ENCODE measurements around the gene UBIAD1.

- TF ChIP-seq, protein P1, sequence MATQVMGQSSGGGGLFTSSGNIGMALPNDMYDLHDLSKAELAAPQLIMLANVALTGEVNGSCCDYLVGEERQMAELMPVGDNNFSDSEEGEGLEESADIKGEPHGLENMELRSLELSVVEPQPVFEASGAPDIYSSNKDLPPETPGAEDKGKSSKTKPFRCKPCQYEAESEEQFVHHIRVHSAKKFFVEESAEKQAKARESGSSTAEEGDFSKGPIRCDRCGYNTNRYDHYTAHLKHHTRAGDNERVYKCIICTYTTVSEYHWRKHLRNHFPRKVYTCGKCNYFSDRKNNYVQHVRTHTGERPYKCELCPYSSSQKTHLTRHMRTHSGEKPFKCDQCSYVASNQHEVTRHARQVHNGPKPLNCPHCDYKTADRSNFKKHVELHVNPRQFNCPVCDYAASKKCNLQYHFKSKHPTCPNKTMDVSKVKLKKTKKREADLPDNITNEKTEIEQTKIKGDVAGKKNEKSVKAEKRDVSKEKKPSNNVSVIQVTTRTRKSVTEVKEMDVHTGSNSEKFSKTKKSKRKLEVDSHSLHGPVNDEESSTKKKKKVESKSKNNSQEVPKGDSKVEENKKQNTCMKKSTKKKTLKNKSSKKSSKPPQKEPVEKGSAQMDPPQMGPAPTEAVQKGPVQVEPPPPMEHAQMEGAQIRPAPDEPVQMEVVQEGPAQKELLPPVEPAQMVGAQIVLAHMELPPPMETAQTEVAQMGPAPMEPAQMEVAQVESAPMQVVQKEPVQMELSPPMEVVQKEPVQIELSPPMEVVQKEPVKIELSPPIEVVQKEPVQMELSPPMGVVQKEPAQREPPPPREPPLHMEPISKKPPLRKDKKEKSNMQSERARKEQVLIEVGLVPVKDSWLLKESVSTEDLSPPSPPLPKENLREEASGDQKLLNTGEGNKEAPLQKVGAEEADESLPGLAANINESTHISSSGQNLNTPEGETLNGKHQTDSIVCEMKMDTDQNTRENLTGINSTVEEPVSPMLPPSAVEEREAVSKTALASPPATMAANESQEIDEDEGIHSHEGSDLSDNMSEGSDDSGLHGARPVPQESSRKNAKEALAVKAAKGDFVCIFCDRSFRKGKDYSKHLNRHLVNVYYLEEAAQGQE (IDR thresholded peaks at IDR 0.05; ENCODE audit: unreplicated experiment): no peak
- TF ChIP-seq, protein P2, sequence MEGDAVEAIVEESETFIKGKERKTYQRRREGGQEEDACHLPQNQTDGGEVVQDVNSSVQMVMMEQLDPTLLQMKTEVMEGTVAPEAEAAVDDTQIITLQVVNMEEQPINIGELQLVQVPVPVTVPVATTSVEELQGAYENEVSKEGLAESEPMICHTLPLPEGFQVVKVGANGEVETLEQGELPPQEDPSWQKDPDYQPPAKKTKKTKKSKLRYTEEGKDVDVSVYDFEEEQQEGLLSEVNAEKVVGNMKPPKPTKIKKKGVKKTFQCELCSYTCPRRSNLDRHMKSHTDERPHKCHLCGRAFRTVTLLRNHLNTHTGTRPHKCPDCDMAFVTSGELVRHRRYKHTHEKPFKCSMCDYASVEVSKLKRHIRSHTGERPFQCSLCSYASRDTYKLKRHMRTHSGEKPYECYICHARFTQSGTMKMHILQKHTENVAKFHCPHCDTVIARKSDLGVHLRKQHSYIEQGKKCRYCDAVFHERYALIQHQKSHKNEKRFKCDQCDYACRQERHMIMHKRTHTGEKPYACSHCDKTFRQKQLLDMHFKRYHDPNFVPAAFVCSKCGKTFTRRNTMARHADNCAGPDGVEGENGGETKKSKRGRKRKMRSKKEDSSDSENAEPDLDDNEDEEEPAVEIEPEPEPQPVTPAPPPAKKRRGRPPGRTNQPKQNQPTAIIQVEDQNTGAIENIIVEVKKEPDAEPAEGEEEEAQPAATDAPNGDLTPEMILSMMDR (conservative IDR thresholded peaks at IDR 0.05; ENCODE audit: low read depth in 2 of 2): no peak
- TF ChIP-seq CREB1 (CRISPR knock-in tag; IDR thresholded peaks at IDR 0.05; ENCODE audit: low read depth) (no peak), JUNB (IDR thresholded peaks at IDR 0.05; ENCODE audit: unreplicated experiment) (no peak), POLR2AphosphoS5 (IDR thresholded peaks at IDR 0.05; ENCODE audit: low read depth) (no peak)
Observed at GRCh38 chr1:11299225-11299574, 26.2 kb downstream of the UBIAD1 start.
